OCI-LY1 (cell line): Measurements from ENCODE around the gene DCTN4.
"Not testable (repeated sequence)": the region's sequence is repeated elsewhere in the genome, so short reads cannot be mapped to it uniquely, and the experiment has no call there.

Source experiments
- H2AFZ ChIP-seq: fragments of 200-600 bp; sonication (generic), shearing (Covaris generic); 2 replicates; pipeline ENCODE4 v1.6.0; 2014; ENCODE audit warnings: antibody characterized with exemption, mild to moderate bottlenecking, low read length
- H3F3A ChIP-seq: fragments of 200-600 bp; sonication (generic), shearing (Covaris generic); 2 replicates; pipeline ENCODE4 v1.6.0; 2014; ENCODE audit warnings: mild to moderate bottlenecking, antibody characterized with exemption, low read length, moderate library complexity; ENCODE audit not compliant: insufficient read depth
- H3K27ac ChIP-seq: fragments of 200-600 bp; sonication (generic); 2 replicates; pipeline ENCODE4 v1.5.1; 2014; ENCODE audit warnings: low read length, mixed run types, mild to moderate bottlenecking, low read depth; ENCODE audit not compliant: poor library complexity, severe bottlenecking
- H3K27me3 ChIP-seq: fragments of 200-600 bp; sonication (generic); 2 replicates; pipeline ENCODE4 v1.6.0; 2014; ENCODE audit warnings: antibody characterized with exemption, mild to moderate bottlenecking, low read length, moderate library complexity; ENCODE audit not compliant: insufficient read depth
- H3K36me3 ChIP-seq: fragments of 200-600 bp; sonication (generic); 2 replicates; pipeline ENCODE4 v1.6.1; 2014; ENCODE audit warnings: mild to moderate bottlenecking, antibody characterized with exemption, low read length, moderate library complexity, mixed read lengths; ENCODE audit not compliant: insufficient read depth
- H3K4me1 ChIP-seq: fragments of 200-600 bp; sonication (generic); 2 replicates; pipeline ENCODE4 v1.5.1; 2014; ENCODE audit warnings: mild to moderate bottlenecking, low read length, moderate library complexity; ENCODE audit not compliant: insufficient read depth, severe bottlenecking
- H3K4me2 ChIP-seq: fragments of 200-600 bp; sonication (generic), shearing (Covaris generic); 2 replicates; pipeline ENCODE4 v1.6.1; 2014; ENCODE audit warnings: low read length
- H3K4me3 ChIP-seq: fragments of 200-600 bp; sonication (generic); 2 replicates; pipeline ENCODE4 v1.5.1; 2014; ENCODE audit warnings: low read length, low read depth, mild to moderate bottlenecking, mixed read lengths; ENCODE audit not compliant: poor library complexity, severe bottlenecking
- H3K79me2 ChIP-seq: fragments of 200-600 bp; shearing (Covaris generic); 2 replicates; pipeline ENCODE4 v1.6.1; 2016; ENCODE audit warnings: mixed run types, low read length, mixed read lengths; ENCODE audit not compliant: insufficient read depth
- H3K9ac ChIP-seq: fragments of 200-600 bp; sonication (generic), shearing (Covaris generic); 2 replicates; pipeline ENCODE4 v1.6.1; 2014; ENCODE audit warnings: mild to moderate bottlenecking, low read length, mixed read lengths
- H3K9me2 ChIP-seq: fragments of 200-600 bp; sonication (generic), shearing (Covaris generic); 2 replicates; pipeline ENCODE4 v1.6.1; 2014; ENCODE audit warnings: low read depth, mild to moderate bottlenecking, low read length, mixed read lengths
- H3K9me3 ChIP-seq: fragments of 200-600 bp; shearing (Covaris generic); 2 replicates; pipeline ENCODE4 v1.6.1; 2014; ENCODE audit warnings: low read length, mixed read lengths
- H4K20me1 ChIP-seq: fragments of 200-600 bp; sonication (generic), shearing (Covaris generic); 2 replicates; pipeline ENCODE4 v1.6.0; 2016; ENCODE audit warnings: mild to moderate bottlenecking, low read length; ENCODE audit not compliant: insufficient read depth
- CTCF ChIP-seq: fragments of 200-600 bp; sonication (generic), shearing (Covaris generic); IDR thresholded peaks from 2 replicates; pipeline ENCODE4 v1.5.1; 2017; ENCODE audit warnings: mild to moderate bottlenecking, antibody characterized with exemption, low read length, moderate library complexity, mixed read lengths
- EZH2 ChIP-seq: fragments of 200-600 bp; sonication (generic), shearing (Covaris generic); IDR thresholded peaks from 2 replicates; pipeline ENCODE4 v1.8.0; 2017; ENCODE audit warnings: borderline replicate concordance, mixed run types, mild to moderate bottlenecking, antibody characterized with exemption, low read length, moderate library complexity, mixed read lengths

The DCTN4 gene

DNA sequence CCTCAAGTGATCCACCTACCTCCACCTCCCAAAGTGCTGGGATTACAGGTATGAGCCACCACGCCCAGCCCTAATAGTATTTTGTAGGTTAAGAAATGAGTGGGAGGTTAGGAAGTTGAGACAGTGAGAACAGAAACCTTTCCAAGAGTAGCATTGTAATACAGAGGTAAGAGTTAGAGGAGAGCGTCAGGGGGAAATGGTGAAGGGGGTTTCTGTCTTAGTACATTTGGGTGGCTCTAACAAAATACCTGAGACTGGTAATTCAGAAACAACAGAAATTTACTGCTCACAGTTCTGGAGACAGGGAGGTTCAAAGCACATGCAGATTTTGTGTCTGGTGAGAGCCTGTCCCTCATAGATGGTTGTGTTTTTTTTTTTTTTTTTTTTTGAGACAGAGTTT, 38.6 kb upstream of the DCTN4 start:
- Histone ChIP-seq H3K4me2 (no peak overlapping the region), H3K27me3 (0 out of 2 replicates have a peak, but pooled peaks cover 3% of the 10 kb centered on the region), H2AFZ (no peak overlapping the region), H3K9me3 (no peaks in the 10 kb centered on the region), H3K9ac (no peak overlapping the region), H3K4me3 (no peak overlapping the region), H3K79me2 (no peaks in the 10 kb centered on the region), H3K4me1 (peaks cover 5% of the 10 kb centered on the region), H4K20me1 (no peaks in the 10 kb centered on the region), H3K27ac (no peak overlapping the region), H3K9me2 (no peaks in the 10 kb centered on the region), H3K36me3 (no peaks in the 10 kb centered on the region), H3F3A (no peaks in the 10 kb centered on the region)
- TF ChIP-seq CTCF (no peak), EZH2 (no peak)

GRCh38 chr5:150794927-150795326, 36.1 kb upstream of the DCTN4 start:
- Histone ChIP-seq H3K27me3 (0 out of 2 replicates have a peak, but pooled peaks cover 3% of the 10 kb centered on the region), H3K9ac (no peak overlapping the region), H3F3A (no peaks in the 10 kb centered on the region), H3K79me2 (no peaks in the 10 kb centered on the region), H3K9me2 (no peaks in the 10 kb centered on the region), H2AFZ (no peak overlapping the region), H3K4me1 (no peaks in the 10 kb centered on the region), H3K4me3 (no peak overlapping the region), H3K27ac (no peak overlapping the region), H3K4me2 (no peak overlapping the region), H4K20me1 (no peaks in the 10 kb centered on the region), H3K9me3 (no peaks in the 10 kb centered on the region), H3K36me3 (no peaks in the 10 kb centered on the region)
- no peak for TF ChIP-seq CTCF
- no peak for TF ChIP-seq EZH2

- not testable (repeated sequence) for H3K4me2 ChIP-seq, H3K79me2 ChIP-seq
Observed at GRCh38 chr5:150793423-150793888, 34.6 kb upstream of the DCTN4 start.

DNA sequence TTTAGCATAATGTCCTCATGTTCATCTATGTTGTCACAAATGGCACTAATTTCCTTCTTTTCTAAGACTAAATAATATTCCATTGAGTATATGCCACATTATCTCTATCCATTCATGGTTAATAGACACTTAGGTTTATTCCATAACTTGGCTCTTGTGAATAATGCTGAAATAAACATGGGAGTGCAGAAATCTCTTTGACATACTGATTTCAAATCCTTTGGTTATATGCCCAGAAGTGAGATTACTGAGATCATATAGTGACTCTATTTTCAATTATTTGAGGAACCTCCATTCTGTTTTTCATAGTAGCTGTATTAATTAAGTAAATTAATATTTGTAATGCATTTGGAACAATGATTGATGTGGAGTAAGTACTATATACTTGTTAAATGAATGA, 32.7 kb upstream of the DCTN4 start:
- H3K4me1 ChIP-seq = no peaks in the 10 kb centered on the region
- H2AFZ ChIP-seq = no peak overlapping the region
- TF ChIP-seq EZH2 = no peak
- no peak for TF ChIP-seq CTCF
- H3K9ac ChIP-seq = no peak overlapping the region
- H3K4me3 ChIP-seq = no peak overlapping the region
- H4K20me1 ChIP-seq = no peaks in the 10 kb centered on the region
- H3K9me3 ChIP-seq = no peaks in the 10 kb centered on the region
- H3K4me2 ChIP-seq = no peak overlapping the region
- no peaks in the 10 kb centered on the region for H3F3A ChIP-seq
- H3K27ac ChIP-seq = no peak overlapping the region
- H3K79me2 ChIP-seq = no peaks in the 10 kb centered on the region
- H3K27me3 ChIP-seq = 0 out of 2 replicates have a peak, but pooled peaks cover 3% of the 10 kb centered on the region
- no peaks in the 10 kb centered on the region for H3K9me2 ChIP-seq
- no peaks in the 10 kb centered on the region for H3K36me3 ChIP-seq

More at GRCh38 chr5:150793423-150793888, 34.6 kb upstream of the DCTN4 start:
- not testable (repeated sequence) for H3K36me3 ChIP-seq, H2AFZ ChIP-seq, H3K9ac ChIP-seq, H3K4me3 ChIP-seq, H4K20me1 ChIP-seq, H3K4me1 ChIP-seq, H3K27me3 ChIP-seq, H3K27ac ChIP-seq, H3K9me3 ChIP-seq, H3F3A ChIP-seq, H3K9me2 ChIP-seq
